Endothelial cell of umbilical vein (primary cell): ENCODE data around the gene DENND1C. TPM values are rescaled to one million over a fixed set of nuclear protein-coding genes. Genes with fewer than 3 reads are reported as not detected.

Experiments used
- BruUV-seq: library from RNA; stranded (reverse); fragments of 400-500 nt; replicated peaks from 2 replicates; lab custom pipeline; 2021; lab: Mats Ljungman, UMichigan
- CTCF ChIA-PET: fragments of 300-600, 350-600 bp; sonication (Branson Sonifier 250); formaldehyde crosslinking; loops from one replicate; lab custom pipeline; 2021; ENCODE audit warnings: antibody characterized with exemption, inconsistent platforms; lab: Charles Lee
- POLR2A ChIA-PET: fragments of 300-600, 350-600 bp; sonication (Branson Sonifier 250); formaldehyde crosslinking; loops from one replicate; lab custom pipeline; 2021; ENCODE audit warnings: antibody characterized with exemption, inconsistent platforms; lab: Charles Lee
- DNase-seq: peaks from one replicate; pipeline ENCODE4 v3.0.0-alpha.2; 2011; ENCODE audit warnings: low read depth, low spot score
- FAIRE-seq: peaks from 2 replicates; lab custom pipeline; 2011; peaks lifted over from hg19 to GRCh38; lab: Jason Lieb, UNC
- H2AFZ ChIP-seq: 2 replicates; pipeline ENCODE4 v1.6.0; 2012; ENCODE audit warnings: low read depth, low read length, control low read depth, inconsistent platforms
- H3K27ac ChIP-seq: 2 replicates; pipeline ENCODE4 v1.5.1; 2011; ENCODE audit warnings: low read depth, mild to moderate bottlenecking, control low read depth, low read length, moderate library complexity; ENCODE audit not compliant: insufficient read depth
- H3K27me3 ChIP-seq, 2 experiments: 2 replicates each; pipeline versions ENCODE4 v1.6.0 to v1.6.1; 2011; ENCODE audit warnings: low read length in 2 of 2, mixed read lengths in 1 of 2; ENCODE audit not compliant: control insufficient read depth in 2 of 2, insufficient read depth in 2 of 2
- H3K36me3 ChIP-seq, 2 experiments: 2 replicates in 1 of 2; 3 replicates in 1 of 2; pipeline ENCODE4 v1.5.1; 2011; ENCODE audit warnings: low read length in 2 of 2, mild to moderate bottlenecking in 1 of 2, moderate library complexity in 1 of 2; ENCODE audit not compliant: control insufficient read depth in 2 of 2, insufficient read depth in 2 of 2; ENCODE audit errors: extremely low read depth in 1 of 2
- H3K4me1 ChIP-seq: 3 replicates; pipeline ENCODE4 v1.5.1; 2011; ENCODE audit warnings: mild to moderate bottlenecking, low read length; ENCODE audit not compliant: control insufficient read depth, insufficient read depth; ENCODE audit errors: extremely low read depth
- H3K4me2 ChIP-seq: 2 replicates; pipeline ENCODE4 v1.6.1; 2011; ENCODE audit warnings: low read length, control low read depth, mixed read lengths; ENCODE audit not compliant: insufficient read depth
- H3K4me3 ChIP-seq, 3 experiments: fragments of 200-600 bp in 1 of 3; sonication (generic), shearing (Covaris generic) in 1 of 3; replicated peaks in 1 of 3; 2 replicates each; pipeline ENCODE4 v1.5.1; 2011 to 2016; ENCODE audit warnings: control low read depth in 3 of 3, low read length in 3 of 3, mild to moderate bottlenecking in 2 of 3, inconsistent platforms in 1 of 3, low read depth in 1 of 3, moderate library complexity in 1 of 3; ENCODE audit not compliant: insufficient read depth in 1 of 3
- H3K79me2 ChIP-seq: 2 replicates; pipeline ENCODE4 v1.6.0; 2012; ENCODE audit warnings: low read length, inconsistent platforms; ENCODE audit not compliant: control insufficient read depth, insufficient read depth
- H3K9ac ChIP-seq: replicated peaks from 2 replicates; pipeline ENCODE3; 2011; ENCODE audit warnings: low read length, control low read depth; ENCODE audit not compliant: insufficient read depth; ENCODE audit errors: extremely low read depth
- H3K9me1 ChIP-seq: replicated peaks from 3 replicates; pipeline ENCODE4 v1.6.0; 2011; ENCODE audit warnings: mild to moderate bottlenecking, low read length; ENCODE audit not compliant: control insufficient read depth, insufficient read depth; ENCODE audit errors: extremely low read depth
- H3K9me3 ChIP-seq: replicated peaks from 2 replicates; pipeline ENCODE4 v1.5.1; 2012; ENCODE audit warnings: low read length, inconsistent platforms; ENCODE audit not compliant: control insufficient read depth, insufficient read depth
- H4K20me1 ChIP-seq: replicated peaks from 2 replicates; pipeline ENCODE3; 2011; ENCODE audit warnings: mild to moderate bottlenecking, low read length; ENCODE audit not compliant: control insufficient read depth, insufficient read depth; ENCODE audit errors: extremely low read depth
- CTCF ChIP-seq, 2 donors: IDR thresholded peaks; 1 replicate in 1 of 2; 2 replicates in 1 of 2; pipeline ENCODE4 v1.5.1; 2011; ENCODE audit warnings: low read length in 2 of 2, mild to moderate bottlenecking in 2 of 2, moderate library complexity in 2 of 2, control low read depth in 1 of 2, inconsistent platforms in 1 of 2, low read depth in 1 of 2; ENCODE audit not compliant: insufficient read depth in 1 of 2; ENCODE audit errors: extremely low read depth in 1 of 2
- EZH2 ChIP-seq: IDR thresholded peaks from 2 replicates; pipeline ENCODE4 v1.6.1; 2012; ENCODE audit warnings: borderline replicate concordance, low read depth, mild to moderate bottlenecking, moderate library complexity, low read length, inconsistent platforms; ENCODE audit not compliant: severe bottlenecking
- FOS ChIP-seq: IDR thresholded peaks from 2 replicates; pipeline ENCODE4 v1.6.1; 2011; ENCODE audit warnings: mild to moderate bottlenecking, low read length, moderate library complexity, borderline replicate concordance; ENCODE audit not compliant: insufficient read depth
- GATA2 ChIP-seq: IDR thresholded peaks from 2 replicates; pipeline ENCODE4 v1.7.0; 2011; ENCODE audit warnings: low read depth, mild to moderate bottlenecking, moderate library complexity, mixed read lengths, low read length; ENCODE audit not compliant: insufficient read length, insufficient read depth
- JUN ChIP-seq: IDR thresholded peaks from 2 replicates; pipeline ENCODE4 v1.6.1; 2011; ENCODE audit warnings: borderline replicate concordance, low read depth; ENCODE audit not compliant: insufficient read length, insufficient read depth
- MAX ChIP-seq: IDR thresholded peaks from 2 replicates; pipeline ENCODE4 v1.6.1; 2011; ENCODE audit not compliant: insufficient read depth, insufficient read length
- MYC ChIP-seq: IDR thresholded peaks from one replicate; pipeline ENCODE4 v1.6.1; 2011; ENCODE audit warnings: mild to moderate bottlenecking, low read depth, low read length
- POLR2A ChIP-seq: IDR thresholded peaks from 2 replicates; pipeline ENCODE4 v1.6.1; 2012; ENCODE audit warnings: low read depth, mild to moderate bottlenecking, control low read depth, low read length
- POLR2AphosphoS5 ChIP-seq: IDR thresholded peaks from 2 replicates; pipeline ENCODE4 v1.6.1; 2012; ENCODE audit warnings: low read depth, mild to moderate bottlenecking, control low read depth, low read length, moderate library complexity; ENCODE audit not compliant: insufficient read depth
- dilution Hi-C: fragments of 300-500 bp; cut with MboI; formaldehyde crosslinking; loops from one replicate; pipeline ENCODE4 v1.15.0; 2019; ENCODE audit warnings: low sequenced_read_pairs; ENCODE audit not compliant: extremely low pct_ligation_motif_present
- intact Hi-C: fragments of 100-400 bp; cut with micrococcal nuclease; formaldehyde crosslinking; loops from one replicate; pipeline ENCODE4 v1.10.0; 2022
- polyA plus RNA-seq, 4 experiments: library from polyadenylated mRNA; depleted of rRNA in 3 of 4; stranded (reverse) in 3 of 4; unstranded in 1 of 4; fragments of >200 nt; gene quantifications; 2 replicates each; pipeline versions ENCODE4 v1.2.1 to v1.2.3, GENCODE V29; 2011 to 2012; ENCODE audit warnings: missing spikeins in 1 of 4
- total RNA-seq: library from RNA; stranded (reverse); gene quantifications from 2 replicates; pipeline ENCODE4 v1.2.3, GENCODE V29; 2021

The DENND1C gene
- total and polyA plus RNA-seq, 2 donors (not counting 3 experiments of a cell fraction or from before 2014, with no cell fraction given), result not detected

- no peak for TF ChIP-seq MYC
- TF ChIP-seq EZH2, result no peak
- no peak for TF ChIP-seq JUN
- TF ChIP-seq FOS, result no peak
- no peak for TF ChIP-seq GATA2
- no peak for TF ChIP-seq POLR2AphosphoS5
- TF ChIP-seq MAX, result no peak
- no peak for TF ChIP-seq CTCF (IDR thresholded peaks at IDR 0.05; ENCODE audit: extremely low read depth in 1 of 2, insufficient read depth in 1 of 2, low read depth in 1 of 2, low read length in 2 of 2)
- TF ChIP-seq POLR2A, result no peak
- ChIA-PET POLR2A (no interaction called here), CTCF (no interaction called here)
- H3K9me1 ChIP-seq, result no peaks in the 10 kb centered on the region
- no TSS peak for BruUV-seq
- no peaks in the 10 kb centered on the region for H4K20me1 ChIP-seq
- H3K36me3 ChIP-seq, result peaks cover 2 to 6% of the 10 kb centered on the region in 2 experiments
- H3K4me3 ChIP-seq, result no peak overlapping the region
- no peaks in the 10 kb centered on the region for H3K79me2 ChIP-seq
- no peaks in the 10 kb centered on the region for H3K9me3 ChIP-seq
- peaks cover 7% of the 10 kb centered on the region for H3K4me1 ChIP-seq
- dilution Hi-C loops, result no loop called here
- H3K4me2 ChIP-seq, result no peak overlapping the region
- H3K9ac ChIP-seq, result no peak overlapping the region
- FAIRE-seq, result no peak
- no peak overlapping the region for H2AFZ ChIP-seq
- DNase-seq, result no peak
- no peaks in the 10 kb centered on the region for H3K27me3 ChIP-seq
- H3K27ac ChIP-seq, result no peak overlapping the region
- intact Hi-C loops, result no loop called here
Observed at GRCh38 chr19:6457958-6458694, 23.5 kb downstream of the DENND1C start.
